Stomach (tissue), 9 donors: Measurements from ENCODE around the gene SEC14L3. TPM values are rescaled to one million over a fixed set of nuclear protein-coding genes. Genes with fewer than 3 reads are reported as not detected.

Source experiments
- DNase-seq, 2 donors: peaks; one replicate each; pipeline versions ENCODE4 v3.0.0 to v3.0.0-alpha.2; 2013 to 2019
- H3K27ac ChIP-seq, 5 donors: fragments of 200-600 bp in 4 of 5; sonication (generic) in 4 of 5; one replicate each; pipeline ENCODE4 v1.5.1; 2013 to 2019; ENCODE audit warnings: mild to moderate bottlenecking in 1 of 5, moderate library complexity in 1 of 5
- H3K27me3 ChIP-seq, 3 donors: fragments of 200-600 bp; sonication (generic); one replicate each; pipeline ENCODE4 v1.5.1; 2017 to 2019; ENCODE audit warnings: mixed run types in 1 of 3
- H3K36me3 ChIP-seq, 4 donors: fragments of 200-600 bp; sonication (generic); 1 replicate in 3 of 4; 2 replicates in 1 of 4; pipeline ENCODE4 v1.5.1; 2016 to 2019
- H3K4me1 ChIP-seq, 4 donors: fragments of 200-600 bp; sonication (generic); one replicate each; pipeline ENCODE4 v1.5.1; 2016 to 2019
- H3K4me3 ChIP-seq, 4 donors: fragments of 200-600 bp; sonication (generic) in 3 of 4; one replicate each; pipeline ENCODE4 v1.5.1; 2016 to 2019; ENCODE audit warnings: mild to moderate bottlenecking in 1 of 4
- H3K9me3 ChIP-seq, 4 donors: fragments of 200-600 bp; sonication (generic); one replicate each; pipeline ENCODE4 v1.5.1; 2016 to 2019
- EP300 ChIP-seq: sonication (generic); formaldehyde crosslinking; IDR thresholded peaks from one replicate; pipeline ENCODE4 v1.6.1; 2017; ENCODE audit warnings: antibody characterized with exemption
- POLR2A ChIP-seq, 4 donors: fragments of 450-650 bp; IDR thresholded peaks; one replicate each; pipeline ENCODE4 v1.6.1; 2016; ENCODE audit warnings: antibody characterized with exemption in 4 of 4, control low read depth in 2 of 4, mild to moderate bottlenecking in 1 of 4, moderate library complexity in 1 of 4
- POLR2AphosphoS5 ChIP-seq, 3 donors: sonication (generic); formaldehyde crosslinking; IDR thresholded peaks; one replicate each; pipeline ENCODE4 v1.6.1; 2016; ENCODE audit warnings: antibody characterized with exemption in 3 of 3
- WGBS, 5 donors: extraction: QIAGEN DNeasy Blood & Tissue Kit in 3 of 5; methylation state at CpG; one replicate each; pipeline versions ENCODE4 v1.1.5 to v1.1.7; 2013 to 2018; 5-methylcytosine and 5-hydroxymethylcytosine counted together
- intact Hi-C: fragments of 100-400 bp; cut with DNase I; formaldehyde crosslinking; loops from one replicate; pipeline ENCODE4 v1.15.1; 2023; ENCODE audit warnings: low total_unique reads
- polyA plus RNA-seq, 3 donors: library from polyadenylated mRNA; stranded (reverse); fragments of 200-250 nt; gene quantifications; one replicate each; pipeline ENCODE4 v1.2.3, GENCODE V29; 2013
- total RNA-seq, 5 donors: library from RNA; depleted of rRNA; stranded (reverse); fragments of >200 nt; gene quantifications; one replicate each; pipeline versions ENCODE4 v1.1.0 to v1.2.3, GENCODE V29; 2014 to 2016
- TF ChIP-seq, protein P1 (sequence below), 7 experiments: fragments of 450-650 bp in 4 of 7; fragments of 200-600 bp in 3 of 7; sonication (generic) in 3 of 7; IDR thresholded peaks; one replicate each; pipeline ENCODE4 v1.5.1; 2016 to 2019; ENCODE audit warnings: antibody characterized with exemption in 7 of 7, control low read depth in 2 of 7, mild to moderate bottlenecking in 1 of 7
- donor health status: healthy with polysubstance abuse.
- donor health status: Bipolar disorder and iron deficiency.
- donor health status: healthy.

SEC14L3 gene
- total and polyA plus RNA-seq, 8 donors = not detected

GRCh38 chr22:30433227-30433626, 38.6 kb downstream of the SEC14L3 start:
- no peak for TF ChIP-seq POLR2AphosphoS5 (IDR thresholded peaks at IDR 0.05)
- no peak for TF ChIP-seq POLR2A (IDR thresholded peaks at IDR 0.05)
- TF ChIP-seq, protein P1, sequence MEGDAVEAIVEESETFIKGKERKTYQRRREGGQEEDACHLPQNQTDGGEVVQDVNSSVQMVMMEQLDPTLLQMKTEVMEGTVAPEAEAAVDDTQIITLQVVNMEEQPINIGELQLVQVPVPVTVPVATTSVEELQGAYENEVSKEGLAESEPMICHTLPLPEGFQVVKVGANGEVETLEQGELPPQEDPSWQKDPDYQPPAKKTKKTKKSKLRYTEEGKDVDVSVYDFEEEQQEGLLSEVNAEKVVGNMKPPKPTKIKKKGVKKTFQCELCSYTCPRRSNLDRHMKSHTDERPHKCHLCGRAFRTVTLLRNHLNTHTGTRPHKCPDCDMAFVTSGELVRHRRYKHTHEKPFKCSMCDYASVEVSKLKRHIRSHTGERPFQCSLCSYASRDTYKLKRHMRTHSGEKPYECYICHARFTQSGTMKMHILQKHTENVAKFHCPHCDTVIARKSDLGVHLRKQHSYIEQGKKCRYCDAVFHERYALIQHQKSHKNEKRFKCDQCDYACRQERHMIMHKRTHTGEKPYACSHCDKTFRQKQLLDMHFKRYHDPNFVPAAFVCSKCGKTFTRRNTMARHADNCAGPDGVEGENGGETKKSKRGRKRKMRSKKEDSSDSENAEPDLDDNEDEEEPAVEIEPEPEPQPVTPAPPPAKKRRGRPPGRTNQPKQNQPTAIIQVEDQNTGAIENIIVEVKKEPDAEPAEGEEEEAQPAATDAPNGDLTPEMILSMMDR (IDR thresholded peaks at IDR 0.05) = no peak
- TF ChIP-seq EP300 = no peak
- DNase-seq = no peak

DNA sequence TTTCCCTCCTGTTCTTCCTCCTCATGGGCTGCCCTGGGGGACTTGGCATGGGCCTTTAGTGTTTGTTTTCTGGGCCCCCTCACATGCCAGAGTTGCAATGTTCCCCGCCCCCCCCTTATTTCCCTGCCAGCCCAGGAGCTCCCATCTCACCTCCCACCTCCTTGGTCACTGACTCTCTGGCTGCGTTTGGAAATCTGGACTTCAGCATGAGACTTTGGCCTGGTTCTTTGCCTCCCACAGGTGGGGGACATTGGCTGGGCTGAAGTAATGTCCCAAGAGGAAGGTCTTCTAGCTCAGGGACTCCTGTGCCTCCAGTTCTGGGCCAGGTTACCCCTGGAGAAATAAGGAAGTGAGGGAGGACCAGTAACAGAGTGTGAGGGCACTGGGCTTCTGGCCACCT, 39.3 kb downstream of the SEC14L3 start:
- TF ChIP-seq, protein P1 (IDR thresholded peaks at IDR 0.05) = no peak
- TF ChIP-seq POLR2A (IDR thresholded peaks at IDR 0.05) (no peak), EP300 (no peak), POLR2AphosphoS5 (IDR thresholded peaks at IDR 0.05) (no peak)
- DNase-seq = no peak
- H3K36me3 ChIP-seq = peaks cover 0 to 13% (median 8%) of the 10 kb centered on the region in 4 donors
- H3K27me3 ChIP-seq = no peaks in the 10 kb centered on the region
- H3K9me3 ChIP-seq = no peaks in the 10 kb centered on the region
- 52 to 83% (median 60%) methylated on average over 2 of the region's 2 CpGs for WGBS, 5 donors
- H3K4me1 ChIP-seq = no peaks in the 10 kb centered on the region
- no peak overlapping the region for H3K4me3 ChIP-seq
- no peak overlapping the region for H3K27ac ChIP-seq
- intact Hi-C loops = no loop called here

More at GRCh38 chr22:30433227-30433626, 38.6 kb downstream of the SEC14L3 start:
- Histone ChIP-seq H3K27ac (no peak overlapping the region), H3K4me3 (no peak overlapping the region), H3K4me1 (no peaks in the 10 kb centered on the region), H3K9me3 (no peaks in the 10 kb centered on the region), H3K27me3 (peaks cover 0 to 3% (median 0%) of the 10 kb centered on the region in 3 donors), H3K36me3 (peaks cover 0 to 9% (median 6%) of the 10 kb centered on the region in 4 donors)
- intact Hi-C loops = no loop called here
- WGBS, 5 donors = 78 to 94% (median 92%) methylated on average over 3 of the region's 3 CpGs

- WGBS, 5 donors = 77 to 96% (median 87%) methylated on average over 1 to 4 of the region's 4 CpGs
- H3K27me3 ChIP-seq = no peaks in the 10 kb centered on the region
Observed at GRCh38 chr22:30432096-30432495, 39.7 kb downstream of the SEC14L3 start.

GRCh38 chr22:30430933-30431332, 40.9 kb downstream of the SEC14L3 start:
- TF ChIP-seq POLR2AphosphoS5 (IDR thresholded peaks at IDR 0.05) (no peak), EP300 (no peak), POLR2A (IDR thresholded peaks at IDR 0.05) (no peak)
- TF ChIP-seq, protein P1 (IDR thresholded peaks at IDR 0.05) = no peak
- H3K27me3 ChIP-seq = no peaks in the 10 kb centered on the region
- intact Hi-C loops = no loop called here
- H3K27ac ChIP-seq = no peak overlapping the region
- peaks cover 0 to 13% (median 8%) of the 10 kb centered on the region in 4 donors for H3K36me3 ChIP-seq
- no peak overlapping the region for H3K4me3 ChIP-seq
- WGBS, 5 donors = 77 to 92% (median 83%) methylated on average over 3 to 4 of the region's 4 CpGs
- no peak for DNase-seq
- no peaks in the 10 kb centered on the region for H3K9me3 ChIP-seq
- H3K4me1 ChIP-seq = peaks cover 0 to 14% (median 13%) of the 10 kb centered on the region in 4 donors

More at GRCh38 chr22:30432096-30432495, 39.7 kb downstream of the SEC14L3 start:
- intact Hi-C loops = no loop called here
- H3K4me3 ChIP-seq = no peak overlapping the region
- DNase-seq = no peak
- H3K4me1 ChIP-seq = peaks cover 0 to 2% (median 1%) of the 10 kb centered on the region in 4 donors
- H3K27ac ChIP-seq = no peak overlapping the region
- H3K9me3 ChIP-seq = no peaks in the 10 kb centered on the region
- no peak for TF ChIP-seq POLR2A (IDR thresholded peaks at IDR 0.05)
- no peak for TF ChIP-seq POLR2AphosphoS5 (IDR thresholded peaks at IDR 0.05)
- TF ChIP-seq, protein P1 (IDR thresholded peaks at IDR 0.05) = no peak
- no peak for TF ChIP-seq EP300
- H3K36me3 ChIP-seq = peaks cover 0 to 13% (median 8%) of the 10 kb centered on the region in 4 donors
